ENCODE data around the gene MAGI2.

- TF ChIP-seq CTCF (IDR thresholded peaks at IDR 0.05; ENCODE audit: borderline replicate concordance, extremely low read depth, low read length, poor library complexity, severe bottlenecking) (no peak), EZH2 (IDR thresholded peaks at IDR 0.05; ENCODE audit: borderline replicate concordance, low read depth, low read length, severe bottlenecking) (no peak)
Measured at GRCh38 chr7:78563191-78563590, 890.3 kb downstream of the MAGI2 start.

Data from DND-41 (cell line).